HG03135 (cell line): ENCODE measurements around the gene TCF12.
"Not testable (repeated sequence)": the region's sequence is repeated elsewhere in the genome, so short reads cannot be mapped to it uniquely, and the experiment has no call there.

Experiments
- ATAC-seq: cut with Tn5 transposase; IDR thresholded peaks from one replicate; pipeline ENCODE4 v1.9.1; 2021; ENCODE audit warnings: mild to moderate bottlenecking, moderate library complexity; ENCODE audit not compliant: unreplicated experiment

TCF12 gene

DNA sequence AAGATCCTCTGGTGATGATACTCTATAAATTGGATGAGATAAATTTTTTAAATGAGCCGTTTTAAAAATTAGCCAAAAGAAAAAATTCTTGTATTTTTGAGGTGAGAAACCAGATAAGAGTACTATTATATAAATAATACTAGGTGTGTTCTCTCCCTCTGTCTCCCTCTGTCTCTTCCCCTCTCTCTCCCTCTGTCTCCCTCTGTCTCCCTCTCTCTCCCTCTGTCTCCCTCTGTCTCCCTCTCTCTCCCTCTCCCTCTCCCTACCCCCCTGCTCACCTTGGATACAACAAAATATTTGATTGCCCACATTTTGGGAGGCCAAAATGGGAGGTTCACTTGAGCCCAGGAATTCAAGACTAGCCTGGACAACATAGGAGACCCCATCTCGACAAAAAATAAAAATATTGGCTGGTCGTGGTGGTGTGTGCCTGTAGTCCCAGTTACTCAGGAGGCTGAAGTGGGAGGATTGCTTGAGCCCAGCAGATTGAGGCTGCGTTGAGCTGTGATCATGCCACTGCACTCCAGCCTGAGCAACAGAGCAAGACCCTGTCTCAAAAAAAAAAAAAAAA is 168.5 kb downstream of the TCF12 start:
- no peak for ATAC-seq

- no peak for ATAC-seq
Observed at GRCh38 chr15:57089815-57090495, 171.5 kb downstream of the TCF12 start.

DNA sequence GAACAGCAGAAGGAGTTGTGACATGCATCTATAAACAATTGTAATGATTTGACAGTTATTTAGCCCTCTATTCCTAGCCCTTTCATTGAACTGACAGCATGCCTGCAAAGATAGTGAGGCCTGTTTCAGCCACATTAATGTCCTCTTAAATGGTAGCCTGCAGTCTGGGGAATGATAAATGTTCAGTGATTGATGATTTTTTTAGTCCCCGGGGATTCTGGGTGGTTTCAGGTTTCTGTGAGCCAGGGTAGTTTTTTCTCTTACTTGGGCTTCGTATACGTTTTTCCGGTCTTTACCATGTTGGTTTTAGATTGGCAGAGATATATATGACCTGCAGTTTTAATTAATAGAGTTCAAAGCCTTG is 172.0 kb downstream of the TCF12 start:
- ATAC-seq, result no peak

- ATAC-seq, result no peak
Observed at GRCh38 chr15:57091636-57092035, 173.2 kb downstream of the TCF12 start.

DNA sequence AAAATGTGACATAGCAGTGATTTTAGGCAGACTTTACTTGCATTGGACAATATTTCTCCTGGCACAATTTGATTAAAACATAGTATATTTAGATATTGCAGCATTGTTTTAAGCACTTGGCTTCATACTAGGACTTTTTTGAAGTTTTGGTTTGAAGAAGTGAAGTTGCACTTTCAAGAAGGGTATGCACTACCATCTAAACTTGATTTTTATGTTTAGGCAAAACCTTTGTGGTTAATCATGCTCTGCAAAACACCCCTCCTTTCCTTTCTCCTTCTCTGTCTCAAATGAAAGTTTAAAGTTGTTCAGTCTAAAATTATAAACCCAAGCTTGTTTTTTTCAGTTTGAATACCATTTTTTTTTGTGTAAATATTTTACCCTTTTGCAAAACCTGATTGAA is 173.8 kb downstream of the TCF12 start:
- no peak for ATAC-seq

DNA sequence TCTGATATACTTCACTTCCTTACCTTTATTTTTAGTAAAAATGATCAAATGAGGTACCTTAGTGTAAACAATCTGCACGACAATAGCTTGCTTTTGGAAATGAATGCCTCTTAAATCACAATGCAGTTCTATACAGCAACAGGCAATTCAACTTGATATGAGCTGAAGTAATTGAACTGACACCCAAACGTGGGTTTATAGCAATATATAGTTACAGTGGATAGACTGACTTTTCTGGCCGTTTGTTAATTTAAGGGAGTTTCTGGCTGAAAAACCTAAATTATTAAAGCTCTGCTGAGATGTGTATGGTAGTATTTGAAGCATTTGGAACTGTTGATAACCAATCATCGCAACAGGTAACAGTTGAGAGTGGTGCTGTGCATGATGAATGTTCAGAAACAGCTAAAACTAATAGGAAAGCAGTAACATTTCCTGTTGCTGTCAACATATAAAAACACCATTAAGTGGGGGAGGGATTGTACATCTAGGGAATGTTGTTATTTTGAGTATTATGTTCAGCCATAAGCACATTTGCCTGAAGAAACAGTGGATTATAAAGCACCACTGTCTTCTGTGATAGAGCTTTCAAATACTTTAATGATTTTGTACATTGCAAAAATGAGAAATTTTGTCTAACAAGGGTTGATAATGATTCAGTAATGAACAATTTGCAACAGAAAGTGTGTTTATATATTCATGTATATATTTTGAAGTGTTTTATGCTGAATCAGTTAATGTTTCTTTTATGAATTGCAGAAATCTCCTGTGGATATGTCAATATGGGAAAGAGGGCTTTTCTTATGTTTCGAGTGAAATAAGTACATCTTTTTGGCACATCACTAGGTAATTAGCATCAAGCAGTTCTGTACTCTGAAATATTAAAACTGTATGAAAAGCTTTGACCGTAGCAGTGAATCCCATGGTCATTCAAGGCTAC is 176.1 kb downstream of the TCF12 start:
- no peak for ATAC-seq

DNA sequence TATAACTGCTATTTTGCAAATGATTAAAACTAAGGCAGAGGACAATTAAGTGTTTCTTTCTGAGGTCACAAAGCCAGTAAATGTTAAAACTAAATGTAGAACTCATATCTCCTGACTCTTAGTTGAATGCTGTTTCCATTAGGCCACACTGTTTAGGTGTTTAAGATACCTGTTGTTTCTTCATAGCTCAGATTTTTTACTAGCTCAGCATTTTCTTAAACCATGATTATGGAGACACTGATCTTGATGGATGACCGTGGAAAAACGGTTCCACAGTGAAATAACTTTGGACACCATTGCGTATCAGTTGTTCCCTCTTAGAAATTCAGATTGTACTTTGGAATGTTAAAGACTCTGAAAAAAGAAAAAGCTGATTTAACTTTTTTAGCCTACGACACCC is 177.5 kb downstream of the TCF12 start:
- ATAC-seq, result no peak

DNA sequence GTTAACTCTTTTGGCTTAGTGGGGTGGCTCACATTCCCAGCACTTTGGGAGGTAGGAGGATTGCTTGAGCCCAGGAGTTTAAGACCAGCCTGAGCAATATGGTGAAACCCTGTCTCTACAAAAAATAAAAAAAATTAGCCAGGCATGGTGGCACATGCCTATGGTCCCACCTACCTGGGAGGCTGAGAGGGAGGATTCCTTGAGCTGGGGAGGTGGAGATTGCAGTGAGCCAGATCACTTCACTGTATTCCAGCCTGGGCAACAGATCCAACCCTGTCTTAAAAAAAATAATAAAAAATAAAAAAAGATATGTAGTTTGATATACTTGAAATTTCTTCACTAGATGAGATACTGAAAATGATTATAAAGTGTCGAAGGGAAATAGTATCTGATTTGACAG is 178.8 kb downstream of the TCF12 start:
- no peak for ATAC-seq

GRCh38 chr15:57097919-57098543 is 179.6 kb downstream of the TCF12 start:
- ATAC-seq, result not testable (repeated sequence)

GRCh38 chr15:57098896-57099295 is 180.5 kb downstream of the TCF12 start:
- ATAC-seq, result no peak

DNA sequence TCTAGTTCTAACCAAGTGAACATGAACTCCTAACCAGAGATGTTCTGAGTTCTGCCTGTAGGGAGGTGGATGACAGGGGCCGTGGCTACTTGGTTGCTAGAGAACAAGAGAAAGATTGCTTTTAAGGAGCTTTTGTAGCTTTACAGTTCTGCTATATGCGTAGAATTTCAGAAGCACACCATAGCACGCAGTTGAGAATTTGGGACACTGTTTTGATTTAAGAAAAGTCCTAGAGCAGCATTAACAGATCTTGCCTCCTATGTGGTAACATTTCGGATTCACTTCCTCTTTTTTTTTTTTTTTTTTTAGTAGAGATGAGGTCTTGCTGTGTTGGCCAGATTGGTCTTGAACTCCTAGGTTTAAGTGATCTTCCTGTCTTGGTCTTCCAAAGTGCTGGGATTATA is 181.7 kb downstream of the TCF12 start:
- ATAC-seq, result peak; percentile 46

DNA sequence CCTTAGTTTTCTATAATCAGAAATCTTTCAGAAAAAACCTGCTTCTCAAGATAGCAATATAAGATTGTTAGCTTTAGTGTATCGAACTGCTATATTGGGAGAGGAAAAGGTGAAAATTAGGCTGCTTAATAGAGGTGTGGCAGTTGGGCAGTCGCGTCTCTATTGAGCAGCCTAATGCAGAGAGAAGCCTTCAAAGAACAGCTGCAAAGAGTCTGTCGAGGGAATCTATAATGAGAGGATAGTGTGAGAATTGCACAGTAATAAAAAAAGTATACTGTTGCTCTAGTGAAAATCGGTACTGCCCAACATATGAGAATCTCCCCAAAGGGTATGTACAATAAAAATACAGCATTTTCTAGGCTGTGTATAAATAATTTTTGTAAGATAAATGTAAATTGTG is 184.4 kb downstream of the TCF12 start:
- no peak for ATAC-seq

GRCh38 chr15:57108296-57108695 is 189.9 kb downstream of the TCF12 start:
- ATAC-seq, result no peak

- ATAC-seq, result no peak
Observed at GRCh38 chr15:57109005-57109404, 190.6 kb downstream of the TCF12 start.

GRCh38 chr15:57111002-57111401 is 192.6 kb downstream of the TCF12 start:
- no peak for ATAC-seq

- ATAC-seq, result no peak
Observed at GRCh38 chr15:57112178-57112577, 193.7 kb downstream of the TCF12 start.

- ATAC-seq, result no peak
Observed at GRCh38 chr15:57114070-57114469, 195.6 kb downstream of the TCF12 start.

- ATAC-seq, result no peak
Observed at GRCh38 chr15:57118013-57118799, 199.8 kb downstream of the TCF12 start.

- no peak for ATAC-seq
Observed at GRCh38 chr15:57122080-57122840, 203.8 kb downstream of the TCF12 start.

GRCh38 chr15:57124036-57124435 is 205.6 kb downstream of the TCF12 start:
- ATAC-seq, result no peak
